Measurements from ENCODE around the gene TXLNB. TPM values are rescaled to one million over a fixed set of nuclear protein-coding genes. Genes with fewer than 3 reads are reported as not detected.

The TXLNB gene
- total and polyA plus RNA-seq, 2 of the 13 experiments (the other 11 are each of a cell fraction or from before 2014, with no cell fraction given) = not detected

- no peak for TF ChIP-seq SNAPC4 (CRISPR knock-in tag; IDR thresholded peaks at IDR 0.05)
- peak; percentile 54; the same call in 1 of the 2 replicates for TF ChIP-seq TFDP1 (CRISPR knock-in tag; IDR thresholded peaks at IDR 0.05; ENCODE audit: borderline replicate concordance)
- peak in 1 of 2 experiments; percentile 17; a peak in 1 of 4 replicates for TF ChIP-seq EP300 (IDR thresholded peaks at IDR 0.05; ENCODE audit: low read depth in 2 of 2, low read length in 2 of 2)
- TF ChIP-seq EP300 (CRISPR knock-in tag; IDR thresholded peaks at IDR 0.05; ENCODE audit: borderline replicate concordance) = no peak
- TF ChIP-seq ZNF253 (CRISPR knock-in tag; IDR thresholded peaks at IDR 0.05; ENCODE audit: borderline replicate concordance) = no peak
- no peak for TF ChIP-seq SIX4 (CRISPR knock-in tag; IDR thresholded peaks at IDR 0.05)
- TF ChIP-seq JARID2 (CRISPR knock-in tag; IDR thresholded peaks at IDR 0.05; ENCODE audit: insufficient replicate concordance) = no peak
- TF ChIP-seq PATZ1 (CRISPR knock-in tag; IDR thresholded peaks at IDR 0.05) = no peak; the same call in 1 of the 2 replicates
- no peak for TF ChIP-seq CERS6 (CRISPR knock-in tag; IDR thresholded peaks at IDR 0.05)
- TF ChIP-seq CEBPB (IDR thresholded peaks at IDR 0.05; ENCODE audit: borderline replicate concordance, low read depth, low read length) = peak; percentile 94
- no peak for TF ChIP-seq MXD1 (CRISPR knock-in tag; IDR thresholded peaks at IDR 0.05)
- TF ChIP-seq ZNF772 (CRISPR knock-in tag; IDR thresholded peaks at IDR 0.05) = 0 out of 2 replicates have a peak, but pooled peaks have one; percentile 35
- no peak for TF ChIP-seq GPN1 (CRISPR knock-in tag; IDR thresholded peaks at IDR 0.05; ENCODE audit: borderline replicate concordance)
- TF ChIP-seq PRDM4 (CRISPR knock-in tag; IDR thresholded peaks at IDR 0.05; ENCODE audit: borderline replicate concordance) = no peak
- no peak for TF ChIP-seq ZFP41 (CRISPR knock-in tag; IDR thresholded peaks at IDR 0.05; ENCODE audit: borderline replicate concordance)
- TF ChIP-seq ZNF282 (IDR thresholded peaks at IDR 0.05; ENCODE audit: partially characterized antibody) = no peak
Measured at GRCh38 chr6:139308936-139309603, 17.3 kb upstream of the TXLNB start (continued).

Data from HepG2 (cell line).